ENCODE results near the gene ZBTB39. TPM values are rescaled to one million over a fixed set of nuclear protein-coding genes. Genes with fewer than 3 reads are reported as not detected.
"Not testable (repeated sequence)": the region's sequence is repeated elsewhere in the genome, so short reads cannot be mapped to it uniquely, and the experiment has no call there.

ZBTB39 gene
- total RNA-seq, 4 donors from 2014 or later, result 7.6 to 13.0 (median 10.9) TPM

GRCh38 chr12:57019983-57020719, 13.8 kb upstream of the ZBTB39 start:
- Histone ChIP-seq H3K36me3 (no peaks in the 10 kb centered on the region), H3K9me3 (no peaks in the 10 kb centered on the region), H3K27me3 (no peaks in the 10 kb centered on the region), H3K4me1 (no peaks in the 10 kb centered on the region), H3K4me3 (no peak overlapping the region), H3K27ac (no peak overlapping the region)
- intact Hi-C loops (cut with DNase I; ENCODE audit: low total_unique reads), result no loop called here
- DNase-seq, result no peak
- TF ChIP-seq CTCF (IDR thresholded peaks at IDR 0.05) (no peak), POLR2A (IDR thresholded peaks at IDR 0.05) (no peak)

GRCh38 chr12:57018906-57019305, 12.6 kb upstream of the ZBTB39 start:
- Histone ChIP-seq H3K4me3 (no peak overlapping the region), H3K27ac (no peak overlapping the region), H3K27me3 (no peaks in the 10 kb centered on the region), H3K4me1 (no peaks in the 10 kb centered on the region), H3K9me3 (no peaks in the 10 kb centered on the region), H3K36me3 (no peaks in the 10 kb centered on the region)
- DNase-seq, result no peak
- TF ChIP-seq POLR2A (IDR thresholded peaks at IDR 0.05), result no peak
- TF ChIP-seq CTCF (IDR thresholded peaks at IDR 0.05), result no peak
- intact Hi-C loops (cut with DNase I; ENCODE audit: low total_unique reads), result no loop called here

GRCh38 chr12:57018353-57018752, 12.0 kb upstream of the ZBTB39 start:
- H3K27ac ChIP-seq; intact Hi-C loops (cut with DNase I; ENCODE audit: low total_unique reads); H3K27me3 ChIP-seq; H3K4me1 ChIP-seq; H3K4me3 ChIP-seq; H3K36me3 ChIP-seq; H3K9me3 ChIP-seq; DNase-seq: not testable (repeated sequence)

GRCh38 chr12:57016348-57016747, 10.0 kb upstream of the ZBTB39 start, which contains the start of gene TAC3:
TSS of gene TAC3 (minus strand) at chr12:57016529. CDS start at chr12:57015797, 732 bp downstream.
- no peak for DNase-seq
- Histone ChIP-seq H3K36me3 (no peaks in the 10 kb centered on the region), H3K9me3 (no peaks in the 10 kb centered on the region), H3K27me3 (no peaks in the 10 kb centered on the region), H3K27ac (no peak within 1 kb of the TSS), H3K4me3 (no peak within 1 kb of the TSS), H3K4me1 (no peaks in the 10 kb centered on the region)
- TF ChIP-seq POLR2A (IDR thresholded peaks at IDR 0.05) (no peak), CTCF (IDR thresholded peaks at IDR 0.05) (no peak)
- intact Hi-C loops (cut with DNase I; ENCODE audit: low total_unique reads), result no loop called here

- no peak for TF ChIP-seq CTCF (IDR thresholded peaks at IDR 0.05)
- TF ChIP-seq POLR2A (IDR thresholded peaks at IDR 0.05), result no peak
- H3K4me3 ChIP-seq, result no peak overlapping the region
- no peaks in the 10 kb centered on the region for H3K4me1 ChIP-seq
- no peaks in the 10 kb centered on the region for H3K36me3 ChIP-seq
- H3K27ac ChIP-seq, result no peak overlapping the region
- DNase-seq, result no peak
- H3K27me3 ChIP-seq, result no peaks in the 10 kb centered on the region
- intact Hi-C loops (cut with DNase I; ENCODE audit: low total_unique reads), result no loop called here
- no peaks in the 10 kb centered on the region for H3K9me3 ChIP-seq
Observed at GRCh38 chr12:57012600-57013465, 6.5 kb upstream of the ZBTB39 start.
